Measurements from ENCODE around the gene TGIF2. TPM values are rescaled to one million over a fixed set of nuclear protein-coding genes. Genes with fewer than 3 reads are reported as not detected.

The TGIF2 gene
- total RNA-seq, 1 donor from 2014 or later: 12.4 TPM

DNA sequence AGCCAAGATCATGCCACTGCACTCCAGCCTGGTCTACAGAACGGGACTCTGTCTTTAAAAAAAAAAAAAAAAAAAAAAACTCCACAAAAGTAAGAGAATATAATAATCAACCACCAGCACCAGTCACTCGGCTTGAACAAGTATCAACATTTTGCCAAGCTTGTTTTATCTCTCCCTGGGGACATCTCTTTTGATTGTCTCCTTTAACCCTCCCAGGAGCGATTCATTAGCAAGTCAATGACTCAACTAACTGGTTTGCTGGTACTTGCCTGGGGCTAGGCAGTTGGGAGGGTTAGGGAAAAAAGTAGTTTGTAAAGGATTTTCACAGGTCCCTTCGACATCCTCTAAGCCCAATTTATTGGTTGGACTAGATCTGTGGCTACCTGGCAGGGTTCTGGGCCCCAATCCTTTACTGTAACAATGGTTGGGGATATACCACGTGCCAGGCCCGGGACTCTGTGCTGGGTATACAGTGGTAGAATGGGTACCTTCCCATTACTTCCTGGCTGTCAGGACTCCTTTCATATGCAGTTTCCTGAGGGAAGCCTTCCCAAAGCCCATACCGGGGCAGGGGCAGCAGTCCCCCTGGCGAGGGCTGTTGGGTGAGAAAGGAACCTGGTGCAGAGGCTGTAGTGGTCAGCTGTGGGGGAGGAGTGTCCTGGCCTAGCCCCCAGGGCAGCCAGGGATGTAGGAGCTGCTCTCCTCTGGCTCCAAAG is 12.2 kb downstream of the TGIF2 start:
- TF ChIP-seq, protein P1, sequence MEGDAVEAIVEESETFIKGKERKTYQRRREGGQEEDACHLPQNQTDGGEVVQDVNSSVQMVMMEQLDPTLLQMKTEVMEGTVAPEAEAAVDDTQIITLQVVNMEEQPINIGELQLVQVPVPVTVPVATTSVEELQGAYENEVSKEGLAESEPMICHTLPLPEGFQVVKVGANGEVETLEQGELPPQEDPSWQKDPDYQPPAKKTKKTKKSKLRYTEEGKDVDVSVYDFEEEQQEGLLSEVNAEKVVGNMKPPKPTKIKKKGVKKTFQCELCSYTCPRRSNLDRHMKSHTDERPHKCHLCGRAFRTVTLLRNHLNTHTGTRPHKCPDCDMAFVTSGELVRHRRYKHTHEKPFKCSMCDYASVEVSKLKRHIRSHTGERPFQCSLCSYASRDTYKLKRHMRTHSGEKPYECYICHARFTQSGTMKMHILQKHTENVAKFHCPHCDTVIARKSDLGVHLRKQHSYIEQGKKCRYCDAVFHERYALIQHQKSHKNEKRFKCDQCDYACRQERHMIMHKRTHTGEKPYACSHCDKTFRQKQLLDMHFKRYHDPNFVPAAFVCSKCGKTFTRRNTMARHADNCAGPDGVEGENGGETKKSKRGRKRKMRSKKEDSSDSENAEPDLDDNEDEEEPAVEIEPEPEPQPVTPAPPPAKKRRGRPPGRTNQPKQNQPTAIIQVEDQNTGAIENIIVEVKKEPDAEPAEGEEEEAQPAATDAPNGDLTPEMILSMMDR (IDR thresholded peaks at IDR 0.05): no peak
- Histone ChIP-seq H3K27me3 (ENCODE audit: low read depth) (no peaks in the 10 kb centered on the region), H3K4me1 (no peaks in the 10 kb centered on the region), H3K36me3 (peaks cover 31% of the 10 kb centered on the region), H3K4me3 (no peak overlapping the region), H3K27ac (no peak overlapping the region), H3K9me3 (no peaks in the 10 kb centered on the region)
- ATAC-seq (no peak), DNase-seq (no peak)
- intact Hi-C loops (cut with DNase I): no loop called here

DNA sequence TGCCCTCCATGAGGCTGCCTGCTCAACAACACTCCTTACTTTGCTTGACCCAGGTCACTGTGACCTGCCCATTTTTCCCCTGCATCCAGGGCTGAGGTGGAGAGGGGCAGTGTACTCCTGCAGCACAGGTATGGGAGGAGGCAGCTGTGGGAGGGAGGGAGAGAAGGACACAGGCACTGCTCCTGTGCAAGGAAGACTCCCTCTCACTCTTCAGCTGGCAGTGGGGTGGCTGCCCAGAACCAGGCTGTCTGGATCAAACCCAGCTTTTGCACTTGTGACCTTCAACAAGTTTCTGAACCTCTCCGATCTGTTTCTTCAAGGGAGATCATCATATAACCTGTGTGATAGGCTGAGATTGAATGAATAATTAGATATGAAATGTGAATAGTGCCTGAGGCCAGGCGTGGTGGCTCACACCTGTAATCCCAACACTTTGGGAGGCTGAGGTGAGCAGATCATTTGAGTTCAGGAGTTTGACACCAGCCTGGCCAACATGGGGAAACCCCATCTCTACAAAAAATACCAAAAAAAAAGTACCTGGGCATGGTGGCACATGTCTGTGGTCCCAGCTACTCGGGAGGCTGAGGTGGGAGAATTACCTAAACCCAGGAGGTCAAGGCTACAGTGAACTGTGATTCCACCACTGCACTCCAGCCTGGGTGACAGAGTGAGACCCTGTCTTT is 14.1 kb downstream of the TGIF2 start:
- Histone ChIP-seq H3K27me3 (ENCODE audit: low read depth) (no peaks in the 10 kb centered on the region), H3K27ac (no peak overlapping the region), H3K36me3 (peaks cover 26% of the 10 kb centered on the region), H3K4me3 (no peak overlapping the region), H3K9me3 (no peaks in the 10 kb centered on the region), H3K4me1 (no peaks in the 10 kb centered on the region)
- TF ChIP-seq, protein P1 (IDR thresholded peaks at IDR 0.05): no peak
- ATAC-seq (no peak), DNase-seq (no peak)
- intact Hi-C loops (cut with DNase I): no loop called here

DNA sequence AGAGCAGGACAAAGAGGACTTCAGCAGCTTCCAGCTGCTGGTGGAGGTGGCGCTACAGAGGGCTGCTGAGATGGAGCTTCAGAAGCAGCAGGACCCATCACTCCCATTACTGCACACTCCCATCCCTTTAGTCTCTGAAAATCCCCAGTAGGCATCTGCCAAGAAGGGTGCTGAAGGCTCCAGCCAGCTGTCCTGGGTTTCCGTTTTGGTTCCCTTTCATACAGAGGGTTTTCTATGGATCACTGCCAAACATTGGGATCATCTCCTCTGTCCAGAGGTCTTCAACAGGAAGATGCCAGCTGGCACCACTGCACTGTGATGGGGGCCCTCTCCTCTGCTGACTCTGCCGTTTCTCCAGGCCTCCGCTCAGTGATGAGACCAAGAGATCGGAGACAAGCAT is 17.9 kb downstream of the TGIF2 start:
- Histone ChIP-seq H3K4me3 (no peak overlapping the region), H3K4me1 (peaks cover 14% of the 10 kb centered on the region), H3K9me3 (no peaks in the 10 kb centered on the region), H3K27ac (no peak overlapping the region), H3K36me3 (peaks cover 14% of the 10 kb centered on the region), H3K27me3 (ENCODE audit: low read depth) (no peaks in the 10 kb centered on the region)
- intact Hi-C loops (cut with DNase I): no loop called here
- TF ChIP-seq, protein P1 (IDR thresholded peaks at IDR 0.05): no peak
- ATAC-seq: no peak
- no peak for DNase-seq

DNA sequence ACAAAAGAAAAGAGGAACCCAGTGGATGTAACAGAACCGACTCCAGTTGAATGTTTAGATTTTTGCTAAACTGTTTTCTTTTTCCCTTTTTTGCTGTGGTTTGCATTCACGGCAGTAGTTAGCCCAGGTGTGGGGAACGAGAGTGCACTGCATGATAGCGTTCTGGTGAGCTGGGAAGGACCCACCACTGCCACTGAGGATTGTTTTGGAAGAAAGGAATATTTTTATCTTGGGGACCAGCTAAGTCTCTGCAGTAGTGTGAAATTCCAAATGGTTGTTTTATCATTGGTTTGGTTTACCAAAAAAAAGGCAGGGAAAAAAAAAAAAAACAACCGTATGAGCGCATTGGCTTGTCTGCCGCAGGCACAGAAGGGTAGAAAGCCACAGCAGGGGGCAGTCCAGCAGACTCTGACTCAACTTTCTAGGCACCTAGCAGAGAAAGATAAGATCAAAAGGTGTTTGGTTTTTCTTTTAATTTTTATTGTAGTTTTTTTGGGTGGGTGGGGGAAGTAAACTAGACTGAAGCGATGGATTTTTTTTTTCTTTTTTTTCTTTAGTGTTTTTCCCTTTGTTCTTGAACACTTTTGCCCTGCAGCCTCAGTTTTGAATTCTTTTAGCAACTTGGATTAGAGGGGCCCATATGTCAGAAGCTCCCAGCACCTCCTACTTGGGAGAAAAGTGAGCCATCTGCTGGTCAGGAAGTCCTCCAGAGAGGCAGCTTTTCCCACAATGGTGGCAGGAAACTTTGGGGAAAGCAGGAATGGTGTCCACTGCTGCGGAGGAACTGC is 18.7 kb downstream of the TGIF2 start:
- intact Hi-C loops (cut with DNase I): no loop called here
- no peaks in the 10 kb centered on the region for H3K9me3 ChIP-seq
- peaks cover 14% of the 10 kb centered on the region for H3K36me3 ChIP-seq
- no peaks in the 10 kb centered on the region for H3K27me3 ChIP-seq (ENCODE audit: low read depth)
- TF ChIP-seq, protein P1 (IDR thresholded peaks at IDR 0.05): peak; percentile 32
- peaks cover 14% of the 10 kb centered on the region for H3K4me1 ChIP-seq
- no peak overlapping the region for H3K27ac ChIP-seq
- no peak overlapping the region for H3K4me3 ChIP-seq
- no peak for ATAC-seq
- no peak for DNase-seq

DNA sequence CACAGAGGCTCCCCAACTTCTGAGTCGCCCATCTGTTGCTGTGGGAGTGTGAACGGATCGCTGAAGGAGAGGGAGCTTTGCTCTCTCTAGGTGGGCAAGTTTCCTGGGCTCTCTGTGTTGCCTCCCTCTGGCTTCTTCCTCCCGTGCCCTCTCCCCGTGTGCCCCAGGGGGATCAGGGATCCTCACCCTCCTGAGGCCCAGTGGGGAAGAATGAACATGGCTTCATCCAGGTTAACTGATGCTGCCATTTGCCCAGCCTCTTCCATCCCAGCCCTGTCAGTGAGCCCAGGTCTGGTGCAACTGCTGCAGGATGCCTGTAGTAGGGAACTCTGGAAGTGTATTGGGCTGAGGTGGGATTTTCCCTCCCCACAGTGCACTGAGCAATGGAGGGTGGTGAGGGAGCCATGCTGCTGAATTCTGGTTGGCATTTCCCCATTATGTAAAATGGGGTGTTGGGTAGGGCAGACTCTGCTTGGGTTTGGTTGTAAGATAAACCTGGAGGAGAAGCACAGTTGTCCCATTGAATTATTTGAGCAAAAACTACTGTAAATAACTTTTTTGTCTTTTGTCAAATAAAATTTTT is 20.0 kb downstream of the TGIF2 start:
- TF ChIP-seq, protein P1 (IDR thresholded peaks at IDR 0.05): no peak
- intact Hi-C loops (cut with DNase I): no loop called here
- H3K36me3 ChIP-seq: peaks cover 14% of the 10 kb centered on the region
- H3K27ac ChIP-seq: no peak overlapping the region
- H3K4me3 ChIP-seq: no peak overlapping the region
- no peak for DNase-seq
- H3K4me1 ChIP-seq: peaks cover 14% of the 10 kb centered on the region
- H3K9me3 ChIP-seq: no peaks in the 10 kb centered on the region
- ATAC-seq: no peak
- no peaks in the 10 kb centered on the region for H3K27me3 ChIP-seq (ENCODE audit: low read depth)

All from lower lobe of right lung (tissue), 2 donors.